Neutrophil (primary cell): Measurements from ENCODE around the gene NME5.

Source experiments
- H3K27ac ChIP-seq: fragments of 200-600 bp; sonication (generic); 2 replicates; pipeline ENCODE4 v1.5.1; 2016; ENCODE audit warnings: mild to moderate bottlenecking, moderate library complexity
- H3K27me3 ChIP-seq: fragments of 200-600 bp; sonication (generic); 2 replicates; pipeline ENCODE4 v1.6.0; 2016; ENCODE audit warnings: mild to moderate bottlenecking
- H3K36me3 ChIP-seq: fragments of 200-600 bp; sonication (generic); 2 replicates; pipeline ENCODE4 v1.5.1; 2017
- H3K4me1 ChIP-seq, 2 experiments: fragments of 200-600 bp in 1 of 2; sonication (generic) in 1 of 2; 1 replicate in 1 of 2; 2 replicates in 1 of 2; pipeline versions ENCODE4 v1.5.1 to v1.6.1; 2013 to 2016; ENCODE audit warnings: low read depth in 1 of 2, low read length in 1 of 2, mild to moderate bottlenecking in 1 of 2, moderate library complexity in 1 of 2; ENCODE audit not compliant: control insufficient read depth in 1 of 2, insufficient read depth in 1 of 2
- H3K4me3 ChIP-seq, 2 experiments: fragments of 200-600 bp in 1 of 2; sonication (generic) in 1 of 2; 1 replicate in 1 of 2; 2 replicates in 1 of 2; pipeline ENCODE4 v1.5.1; 2013 to 2016; ENCODE audit warnings: low read depth in 1 of 2, low read length in 1 of 2, mild to moderate bottlenecking in 1 of 2, moderate library complexity in 1 of 2
- H3K9me3 ChIP-seq: fragments of 200-600 bp; sonication (generic); 2 replicates; pipeline ENCODE4 v1.5.1; 2016
- TF ChIP-seq, protein P1 (sequence below): fragments of 200-600 bp; sonication (generic); IDR thresholded peaks from 2 replicates; pipeline ENCODE4 v1.5.1; 2016; ENCODE audit warnings: antibody characterized with exemption

NME5 gene

GRCh38 chr5:138102454-138103318 lies 36.5 kb downstream of the NME5 start:
- Histone ChIP-seq H3K4me1 (no peaks in the 10 kb centered on the region), H3K27ac (no peak overlapping the region), H3K9me3 (no peaks in the 10 kb centered on the region), H3K4me3 (no peak overlapping the region), H3K36me3 (no peaks in the 10 kb centered on the region), H3K27me3 (peaks cover 8% of the 10 kb centered on the region)
- TF ChIP-seq, protein P1, sequence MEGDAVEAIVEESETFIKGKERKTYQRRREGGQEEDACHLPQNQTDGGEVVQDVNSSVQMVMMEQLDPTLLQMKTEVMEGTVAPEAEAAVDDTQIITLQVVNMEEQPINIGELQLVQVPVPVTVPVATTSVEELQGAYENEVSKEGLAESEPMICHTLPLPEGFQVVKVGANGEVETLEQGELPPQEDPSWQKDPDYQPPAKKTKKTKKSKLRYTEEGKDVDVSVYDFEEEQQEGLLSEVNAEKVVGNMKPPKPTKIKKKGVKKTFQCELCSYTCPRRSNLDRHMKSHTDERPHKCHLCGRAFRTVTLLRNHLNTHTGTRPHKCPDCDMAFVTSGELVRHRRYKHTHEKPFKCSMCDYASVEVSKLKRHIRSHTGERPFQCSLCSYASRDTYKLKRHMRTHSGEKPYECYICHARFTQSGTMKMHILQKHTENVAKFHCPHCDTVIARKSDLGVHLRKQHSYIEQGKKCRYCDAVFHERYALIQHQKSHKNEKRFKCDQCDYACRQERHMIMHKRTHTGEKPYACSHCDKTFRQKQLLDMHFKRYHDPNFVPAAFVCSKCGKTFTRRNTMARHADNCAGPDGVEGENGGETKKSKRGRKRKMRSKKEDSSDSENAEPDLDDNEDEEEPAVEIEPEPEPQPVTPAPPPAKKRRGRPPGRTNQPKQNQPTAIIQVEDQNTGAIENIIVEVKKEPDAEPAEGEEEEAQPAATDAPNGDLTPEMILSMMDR = no peak

DNA sequence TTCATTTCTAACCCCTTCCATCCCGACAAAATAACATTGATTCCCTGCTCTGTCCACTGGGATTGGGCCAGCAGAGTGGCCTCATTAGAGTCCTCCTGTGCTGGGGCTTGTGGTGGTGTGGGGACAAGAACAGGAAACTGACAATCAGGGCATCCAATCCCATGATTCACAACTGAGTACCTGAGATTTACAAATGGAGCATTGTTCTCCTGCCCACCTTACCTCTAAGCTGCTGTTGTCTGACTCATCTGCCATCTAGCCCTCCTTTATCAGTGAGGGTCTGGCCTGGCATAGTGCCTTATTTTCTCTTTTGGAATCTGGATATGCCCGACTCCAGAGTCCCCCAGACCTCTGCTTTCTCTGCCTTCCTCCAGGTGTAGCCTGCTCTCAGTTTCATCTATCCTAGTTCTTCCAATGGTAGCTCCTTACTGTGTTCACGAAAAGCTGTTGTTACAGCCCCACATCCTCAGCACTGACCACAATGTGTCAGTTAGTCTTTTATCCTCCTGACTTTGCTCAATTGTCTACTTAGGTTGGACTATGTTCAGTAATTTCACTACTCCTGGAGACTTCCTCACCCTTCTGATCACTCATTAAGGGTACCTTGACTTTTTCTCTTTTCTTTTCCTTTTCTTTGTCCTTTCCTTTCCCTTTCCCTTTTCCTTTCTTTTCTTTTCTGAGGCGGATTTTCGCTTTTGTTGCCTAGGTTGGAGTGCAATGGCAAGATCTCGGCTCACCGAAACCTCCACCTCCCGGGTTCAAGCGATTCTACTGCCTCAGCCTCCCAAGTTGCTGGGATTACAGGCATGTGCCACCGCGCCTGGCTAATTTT lies 42.0 kb downstream of the NME5 start:
- Histone ChIP-seq H3K4me3 (no peak overlapping the region), H3K27ac (no peak overlapping the region), H3K9me3 (no peaks in the 10 kb centered on the region), H3K36me3 (no peaks in the 10 kb centered on the region), H3K27me3 (peaks cover 8% of the 10 kb centered on the region), H3K4me1 (peaks cover 8 to 9% of the 10 kb centered on the region in 2 experiments)
- TF ChIP-seq, protein P1 = no peak

GRCh38 chr5:138096363-138096762 lies 42.9 kb downstream of the NME5 start:
- Histone ChIP-seq H3K9me3 (no peaks in the 10 kb centered on the region), H3K4me1 (peaks cover 8 to 9% of the 10 kb centered on the region in 2 experiments), H3K27me3 (peaks cover 8% of the 10 kb centered on the region), H3K27ac (no peak overlapping the region), H3K36me3 (no peaks in the 10 kb centered on the region), H3K4me3 (no peak overlapping the region)
- TF ChIP-seq, protein P1 = no peak

GRCh38 chr5:138095100-138095907 lies 43.9 kb downstream of the NME5 start:
- TF ChIP-seq, protein P1 = no peak
- peaks cover 8% of the 10 kb centered on the region for H3K27me3 ChIP-seq

GRCh38 chr5:138093036-138093435 lies 46.2 kb downstream of the NME5 start:
- no peak overlapping the region for H3K27ac ChIP-seq
- no peaks in the 10 kb centered on the region for H3K27me3 ChIP-seq
- peaks cover 8 to 9% of the 10 kb centered on the region in 2 experiments for H3K4me1 ChIP-seq
- no peaks in the 10 kb centered on the region for H3K36me3 ChIP-seq
- no peaks in the 10 kb centered on the region for H3K9me3 ChIP-seq
- H3K4me3 ChIP-seq = no peak overlapping the region
- TF ChIP-seq, protein P1 = no peak

More at GRCh38 chr5:138095100-138095907, 43.9 kb downstream of the NME5 start:
- H3K36me3 ChIP-seq = no peaks in the 10 kb centered on the region
- no peaks in the 10 kb centered on the region for H3K9me3 ChIP-seq
- no peak overlapping the region for H3K4me3 ChIP-seq
- H3K4me1 ChIP-seq = peaks cover 8 to 9% of the 10 kb centered on the region in 2 experiments
- H3K27ac ChIP-seq = no peak overlapping the region
